ENCODE data around the gene CNKSR3. TPM values are rescaled to one million over a fixed set of nuclear protein-coding genes. Genes with fewer than 3 reads are reported as not detected.

Gene CNKSR3
- total RNA-seq, 2 donors from 2014 or later, result 5.9 to 8.0 TPM

DNA sequence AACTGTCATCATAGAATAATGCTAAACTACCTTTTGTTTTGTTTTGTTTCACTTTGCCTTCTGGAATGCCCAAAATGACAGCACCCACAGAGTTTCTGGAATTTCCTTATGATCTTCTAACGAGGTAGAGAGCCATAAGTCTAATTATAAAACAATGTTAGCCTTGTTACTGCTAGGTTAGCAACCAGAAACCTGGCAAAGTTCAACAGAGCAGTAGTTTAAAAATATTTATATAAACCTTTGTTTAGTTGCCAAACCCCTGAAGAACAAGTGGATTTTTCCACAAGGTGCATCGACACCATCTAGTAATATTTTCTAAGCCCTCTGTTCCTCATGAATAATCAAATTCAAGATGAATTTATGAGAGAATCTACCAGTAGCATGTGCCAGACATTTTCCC lies 126.3 kb downstream of the CNKSR3 start:
- Mint-ChIP-seq H3K9me3 (peaks cover 6% of the 10 kb centered on the region), H3K27ac (no peak overlapping the region)

DNA sequence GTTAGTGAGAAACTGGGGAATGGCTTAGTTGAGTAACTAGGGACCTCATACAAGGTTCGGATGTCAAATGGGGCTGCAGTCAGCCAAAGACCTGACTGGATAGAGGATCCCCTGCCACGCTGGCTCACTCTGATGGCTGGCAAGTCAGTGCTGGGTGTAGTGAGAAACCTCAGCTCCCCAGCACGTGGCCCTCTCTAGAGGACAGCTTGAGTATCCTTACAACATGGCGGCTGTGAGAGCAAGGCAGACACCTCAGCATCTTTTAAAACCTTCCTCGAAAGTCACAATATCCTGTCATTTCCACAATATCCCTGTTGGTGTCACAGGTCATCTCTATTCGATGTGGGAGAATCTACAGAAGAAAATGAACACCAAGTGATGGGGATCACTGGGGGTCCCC lies 127.2 kb downstream of the CNKSR3 start:
- Histone ChIP-seq H3K9me3 (ENCODE audit: control insufficient read depth, low read length) (no peaks in the 10 kb centered on the region), H3K27ac (ENCODE audit: low read depth, low read length) (no peak overlapping the region), H3K4me3 (ENCODE audit: low read length) (no peak overlapping the region), H3K27me3 (ENCODE audit: control insufficient read depth, insufficient read depth, low read length, poor library complexity, severe bottlenecking) (no peaks in the 10 kb centered on the region), H3K36me3 (ENCODE audit: control insufficient read depth, insufficient read depth, low read length) (no peaks in the 10 kb centered on the region), H3K9ac (ENCODE audit: extremely low read depth, low read length, poor library complexity, severe bottlenecking) (no peak overlapping the region), H3K4me1 (ENCODE audit: control insufficient read depth, insufficient read depth, low read length) (no peaks in the 10 kb centered on the region)
- Mint-ChIP-seq H3K27ac (no peak overlapping the region), H3K9me3 (peaks cover 3% of the 10 kb centered on the region), H3K27me3 (ENCODE audit: insufficient read depth) (no peaks in the 10 kb centered on the region), H3K36me3 (ENCODE audit: low read depth) (no peaks in the 10 kb centered on the region), H3K4me1 (peaks cover 2% of the 10 kb centered on the region), H3K4me3 (no peak overlapping the region)
- DNase-seq, result no peak
- 95 to 100% methylated on average over 4 to 6 of the region's 6 CpGs for WGBS, 2 experiments (ENCODE audit: insufficient coverage in 1 of 2, insufficient read length in 1 of 2)
- TF ChIP-seq, protein P1, sequence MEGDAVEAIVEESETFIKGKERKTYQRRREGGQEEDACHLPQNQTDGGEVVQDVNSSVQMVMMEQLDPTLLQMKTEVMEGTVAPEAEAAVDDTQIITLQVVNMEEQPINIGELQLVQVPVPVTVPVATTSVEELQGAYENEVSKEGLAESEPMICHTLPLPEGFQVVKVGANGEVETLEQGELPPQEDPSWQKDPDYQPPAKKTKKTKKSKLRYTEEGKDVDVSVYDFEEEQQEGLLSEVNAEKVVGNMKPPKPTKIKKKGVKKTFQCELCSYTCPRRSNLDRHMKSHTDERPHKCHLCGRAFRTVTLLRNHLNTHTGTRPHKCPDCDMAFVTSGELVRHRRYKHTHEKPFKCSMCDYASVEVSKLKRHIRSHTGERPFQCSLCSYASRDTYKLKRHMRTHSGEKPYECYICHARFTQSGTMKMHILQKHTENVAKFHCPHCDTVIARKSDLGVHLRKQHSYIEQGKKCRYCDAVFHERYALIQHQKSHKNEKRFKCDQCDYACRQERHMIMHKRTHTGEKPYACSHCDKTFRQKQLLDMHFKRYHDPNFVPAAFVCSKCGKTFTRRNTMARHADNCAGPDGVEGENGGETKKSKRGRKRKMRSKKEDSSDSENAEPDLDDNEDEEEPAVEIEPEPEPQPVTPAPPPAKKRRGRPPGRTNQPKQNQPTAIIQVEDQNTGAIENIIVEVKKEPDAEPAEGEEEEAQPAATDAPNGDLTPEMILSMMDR (conservative IDR thresholded peaks at IDR 0.05), result no peak

More for the DNA sequence above, 126.3 kb downstream of the CNKSR3 start:
- Histone ChIP-seq H3K9me3 (ENCODE audit: control insufficient read depth, low read length) (no peaks in the 10 kb centered on the region), H3K9ac (ENCODE audit: extremely low read depth, low read length, poor library complexity, severe bottlenecking) (no peak overlapping the region), H3K27ac (ENCODE audit: low read depth, low read length) (no peak overlapping the region), H3K36me3 (ENCODE audit: control insufficient read depth, insufficient read depth, low read length) (no peaks in the 10 kb centered on the region), H3K27me3 (ENCODE audit: control insufficient read depth, insufficient read depth, low read length, poor library complexity, severe bottlenecking) (no peaks in the 10 kb centered on the region), H3K4me3 (ENCODE audit: low read length) (no peak overlapping the region), H3K4me1 (ENCODE audit: control insufficient read depth, insufficient read depth, low read length) (no peaks in the 10 kb centered on the region)
- no peaks in the 10 kb centered on the region for H3K27me3 Mint-ChIP-seq (ENCODE audit: insufficient read depth)
- 76 to 89% methylated on average over 2 of the region's 2 CpGs for WGBS, 2 experiments (ENCODE audit: insufficient coverage in 1 of 2, insufficient read length in 1 of 2)
- DNase-seq, result no peak
- H3K4me1 Mint-ChIP-seq, result peaks cover 2% of the 10 kb centered on the region
- no peak overlapping the region for H3K4me3 Mint-ChIP-seq
- no peaks in the 10 kb centered on the region for H3K36me3 Mint-ChIP-seq (ENCODE audit: low read depth)
- TF ChIP-seq, protein P1 (conservative IDR thresholded peaks at IDR 0.05), result no peak

DNA sequence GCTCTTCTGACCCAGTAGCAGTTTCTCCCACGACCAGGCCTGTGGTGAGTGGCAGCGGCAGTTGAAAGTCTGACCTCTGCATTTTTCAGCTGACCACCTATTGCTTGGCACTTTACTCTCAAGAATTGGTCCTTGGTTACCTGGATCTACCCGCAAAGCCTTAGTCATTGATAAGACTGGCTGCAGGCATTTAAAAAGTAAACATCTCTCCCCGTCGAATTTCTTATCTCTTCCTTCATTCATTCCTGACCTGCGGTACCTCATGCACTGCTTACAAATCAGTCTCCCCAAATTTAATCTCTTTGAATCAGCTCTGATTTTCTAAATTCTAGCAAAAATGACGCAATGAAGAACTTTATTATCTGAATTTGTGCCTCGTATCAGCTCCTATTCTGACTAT lies 127.7 kb downstream of the CNKSR3 start:
- DNase-seq, result no peak
- WGBS, 2 experiments (ENCODE audit: insufficient coverage in 1 of 2, insufficient read length in 1 of 2), result 85 to 87% methylated on average over 8 of the region's 8 CpGs
- Mint-ChIP-seq H3K27me3 (ENCODE audit: insufficient read depth) (no peaks in the 10 kb centered on the region), H3K4me3 (no peak overlapping the region), H3K9me3 (peaks cover 3% of the 10 kb centered on the region), H3K4me1 (peaks cover 2% of the 10 kb centered on the region), H3K27ac (no peak overlapping the region), H3K36me3 (ENCODE audit: low read depth) (no peaks in the 10 kb centered on the region)
- H3K36me3 ChIP-seq (ENCODE audit: control insufficient read depth, insufficient read depth, low read length), result no peaks in the 10 kb centered on the region
- H3K27ac ChIP-seq (ENCODE audit: low read depth, low read length), result no peak overlapping the region
- no peak overlapping the region for H3K4me3 ChIP-seq (ENCODE audit: low read length)
- TF ChIP-seq, protein P1 (conservative IDR thresholded peaks at IDR 0.05), result no peak
- no peak overlapping the region for H3K9ac ChIP-seq (ENCODE audit: extremely low read depth, low read length, poor library complexity, severe bottlenecking)
- H3K9me3 ChIP-seq (ENCODE audit: control insufficient read depth, low read length), result no peaks in the 10 kb centered on the region
- no peaks in the 10 kb centered on the region for H3K27me3 ChIP-seq (ENCODE audit: control insufficient read depth, insufficient read depth, low read length, poor library complexity, severe bottlenecking)
- no peaks in the 10 kb centered on the region for H3K4me1 ChIP-seq (ENCODE audit: control insufficient read depth, insufficient read depth, low read length)

All from endodermal cell (in vitro differentiated cells).